Activated CD4-positive, alpha-beta T cell treated with anti-CD3 and anti-CD28 coated beads for 48 hours (primary cell): Measurements from ENCODE around the gene HCN3.
A peak's percentile ranks its signal among the peaks of the same experiment; 100 is the strongest.
"Not testable (repeated sequence)": the region's sequence is repeated elsewhere in the genome, so short reads cannot be mapped to it uniquely, and the experiment has no call there.

ENCODE experiments used
- DNase-seq: peaks from one replicate; pipeline ENCODE4 v3.0.0-alpha.2; 2020

HCN3 gene

GRCh38 chr1:155318082-155318481 is 40.8 kb downstream of the HCN3 start:
- DNase-seq = no peak

DNA sequence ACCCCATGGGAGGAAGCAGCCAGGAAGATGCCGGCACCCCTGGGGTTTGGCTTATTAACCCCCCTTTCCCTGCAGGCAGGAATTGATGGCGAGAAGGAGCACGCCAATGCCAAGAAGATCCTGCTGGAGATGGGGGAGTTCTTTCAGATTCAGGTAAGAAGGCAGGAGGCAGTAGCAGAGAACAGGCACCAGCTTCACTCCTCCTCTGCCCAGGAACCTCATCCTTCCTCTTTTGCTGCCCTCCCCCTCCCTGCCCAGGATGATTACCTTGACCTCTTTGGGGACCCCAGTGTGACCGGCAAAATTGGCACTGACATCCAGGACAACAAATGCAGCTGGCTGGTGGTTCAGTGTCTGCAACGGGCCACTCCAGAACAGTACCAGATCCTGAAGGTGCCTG is 42.3 kb downstream of the HCN3 start:
- DNase-seq = no peak

- no peak for DNase-seq
These were observed 43.0 kb downstream of the HCN3 start for GRCh38 chr1:155320252-155320651.

- peak; percentile 85 for DNase-seq
These were observed 43.7 kb downstream of the HCN3 start, which contains the start of gene RUSC1 for GRCh38 chr1:155320661-155321617. Gene RUSC1, plus strand, starts transcription at chr1:155320894. Its CDS starts 880 bp downstream, at chr1:155321774.

DNA sequence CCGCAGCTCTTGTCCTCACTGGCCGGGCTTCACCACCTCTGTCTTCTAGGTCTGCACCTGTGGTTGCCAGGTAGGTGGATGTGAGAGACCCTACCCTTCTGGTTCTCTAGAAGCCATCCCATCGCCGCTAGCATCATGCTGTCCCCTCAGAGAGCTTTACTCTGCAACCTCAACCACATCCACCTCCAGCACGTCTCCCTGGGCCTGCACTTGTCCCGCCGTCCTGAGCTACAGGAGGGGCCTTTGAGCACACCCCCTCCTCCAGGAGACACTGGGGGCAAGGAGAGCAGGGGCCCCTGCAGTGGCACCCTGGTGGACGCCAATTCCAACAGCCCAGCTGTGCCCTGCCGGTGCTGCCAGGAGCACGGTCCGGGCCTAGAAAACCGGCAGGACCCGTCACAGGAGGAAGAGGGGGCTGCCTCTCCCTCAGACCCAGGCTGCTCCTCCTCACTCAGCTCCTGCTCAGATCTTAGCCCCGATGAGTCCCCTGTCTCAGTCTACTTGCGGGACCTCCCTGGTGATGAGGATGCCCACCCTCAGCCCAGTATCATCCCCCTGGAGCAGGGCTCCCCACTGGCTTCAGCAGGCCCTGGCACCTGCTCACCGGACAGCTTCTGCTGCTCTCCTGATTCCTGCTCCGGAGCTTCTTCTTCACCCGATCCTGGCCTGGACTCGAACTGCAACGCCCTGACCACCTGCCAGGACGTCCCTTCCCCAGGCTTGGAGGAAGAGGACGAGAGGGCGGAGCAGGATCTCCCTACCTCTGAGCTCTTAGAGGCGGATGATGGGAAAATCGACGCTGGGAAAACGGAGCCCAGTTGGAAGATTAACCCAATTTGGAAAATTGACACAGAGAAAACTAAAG is 44.6 kb downstream of the HCN3 start:
- no peak for DNase-seq

GRCh38 chr1:155322571-155322952 is 45.3 kb downstream of the HCN3 start:
- DNase-seq = no peak

DNA sequence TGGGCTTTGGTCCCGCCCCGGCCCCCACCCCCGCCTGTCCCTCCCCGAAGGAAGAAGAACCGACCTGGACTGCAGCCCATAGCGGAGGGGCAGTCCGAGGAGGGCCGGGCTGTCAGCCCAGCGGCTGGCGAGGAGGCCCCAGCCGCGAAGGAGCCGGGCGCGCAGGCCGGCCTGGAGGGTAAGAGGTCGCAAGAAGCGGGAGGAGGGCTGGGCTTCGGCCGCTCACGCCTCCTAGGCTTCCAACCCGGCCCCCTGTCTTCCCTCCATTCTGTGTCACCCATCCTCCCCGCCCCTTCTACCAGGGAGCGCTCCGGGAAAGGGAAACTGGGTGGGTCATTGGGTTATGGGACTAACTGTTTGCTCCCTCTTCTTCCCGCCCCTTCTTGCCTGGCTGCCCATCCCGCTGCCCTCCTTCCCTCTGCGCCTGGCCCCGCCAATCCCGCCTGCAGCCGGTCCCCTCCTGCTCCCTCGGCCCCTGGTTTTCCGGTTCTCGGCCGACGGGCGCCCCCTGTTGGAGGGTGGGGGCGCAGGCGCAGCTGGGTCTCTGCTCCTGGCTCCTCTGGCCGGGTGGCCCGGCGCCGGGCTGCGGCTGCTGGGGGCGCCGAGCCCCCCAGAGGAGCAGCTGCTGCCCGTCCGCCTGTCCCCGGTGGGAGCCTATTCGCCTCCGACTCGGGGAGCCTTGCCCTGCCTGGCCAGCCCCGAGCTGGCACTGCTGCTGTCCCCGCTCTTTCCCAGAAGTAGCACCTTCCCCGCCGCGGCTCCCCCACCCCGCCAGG is 45.9 kb downstream of the HCN3 start:
- DNase-seq = peak; percentile 91

- peak; percentile 88 for DNase-seq
These were observed 46.4 kb downstream of the HCN3 start for GRCh38 chr1:155323729-155324036.

DNA sequence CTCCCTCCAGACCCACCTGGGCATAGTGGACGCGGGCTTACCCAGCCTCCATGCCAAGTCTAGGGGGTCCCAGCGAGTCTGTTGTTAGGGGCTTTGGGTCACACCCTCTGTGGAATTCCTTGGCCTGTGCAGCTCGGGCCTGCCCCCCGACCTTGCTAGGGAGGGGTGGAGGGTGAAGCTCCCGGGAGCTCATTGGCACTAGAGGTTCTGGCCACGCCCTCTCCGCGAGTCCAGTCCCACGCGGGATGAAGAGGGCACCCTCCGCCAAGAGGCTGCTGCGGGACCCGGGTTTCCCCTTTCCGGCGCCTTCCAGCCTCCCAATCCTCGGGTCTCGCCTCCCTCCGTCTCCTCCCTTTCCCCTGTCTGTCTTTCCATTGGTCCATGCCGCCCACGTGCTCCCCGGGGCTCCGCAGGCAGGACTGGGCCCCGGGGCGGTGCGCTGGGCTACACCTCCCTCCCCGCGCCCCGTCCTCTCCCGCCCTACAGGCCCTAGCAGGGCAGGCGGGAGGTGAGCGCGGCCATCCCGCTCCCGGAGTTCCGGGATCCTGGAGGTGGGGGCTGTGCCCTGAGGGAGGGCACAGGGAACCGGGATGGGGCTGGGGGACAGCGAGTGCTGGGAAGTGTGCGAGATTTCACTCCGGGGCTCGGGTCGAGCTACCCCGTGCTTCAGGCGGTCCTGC is 46.9 kb downstream of the HCN3 start:
- DNase-seq = peak; percentile 97

DNA sequence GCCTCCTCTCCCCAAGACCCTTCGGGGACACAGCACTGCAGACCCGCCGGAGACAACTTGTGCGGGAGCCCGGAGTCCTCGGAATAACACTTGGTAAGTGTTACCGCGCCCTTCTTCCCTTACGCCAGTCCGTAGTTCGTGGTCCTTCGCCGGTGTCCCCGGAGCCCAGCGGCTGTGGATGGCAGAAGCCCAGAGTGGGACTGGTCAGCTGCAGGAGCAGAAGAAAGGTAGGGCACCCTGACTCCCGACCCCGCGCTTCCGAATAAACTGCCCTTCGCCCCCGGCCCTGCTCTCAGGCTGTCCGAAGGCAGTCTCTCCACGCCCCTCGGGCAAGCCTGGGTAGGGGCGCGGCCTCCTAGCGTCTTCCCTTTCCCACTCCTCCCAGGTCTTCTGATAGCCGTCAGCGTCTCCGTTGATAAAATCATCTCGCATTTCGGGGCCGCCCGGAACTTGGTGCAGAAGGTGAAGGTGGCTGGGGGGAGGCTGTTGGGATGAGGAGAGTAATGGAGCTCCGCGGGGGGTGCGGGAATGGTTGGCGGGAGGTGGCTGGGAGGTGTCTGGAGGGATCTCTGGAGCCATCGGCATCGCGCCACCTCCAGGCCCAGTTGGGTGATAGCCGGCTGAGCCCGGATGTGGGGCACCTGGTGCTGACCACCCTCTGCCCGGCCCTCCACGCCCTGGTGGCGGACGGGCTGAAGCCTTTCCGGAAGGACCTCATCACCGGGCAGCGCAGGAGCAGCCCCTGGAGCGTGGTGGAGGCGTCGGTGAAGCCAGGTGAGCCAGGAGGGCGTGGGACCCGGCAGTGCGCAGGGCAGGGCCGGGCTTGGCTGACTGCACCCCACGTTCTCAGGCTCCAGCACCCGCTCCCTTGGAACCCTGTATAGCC is 47.7 kb downstream of the HCN3 start:
- DNase-seq = no peak

DNA sequence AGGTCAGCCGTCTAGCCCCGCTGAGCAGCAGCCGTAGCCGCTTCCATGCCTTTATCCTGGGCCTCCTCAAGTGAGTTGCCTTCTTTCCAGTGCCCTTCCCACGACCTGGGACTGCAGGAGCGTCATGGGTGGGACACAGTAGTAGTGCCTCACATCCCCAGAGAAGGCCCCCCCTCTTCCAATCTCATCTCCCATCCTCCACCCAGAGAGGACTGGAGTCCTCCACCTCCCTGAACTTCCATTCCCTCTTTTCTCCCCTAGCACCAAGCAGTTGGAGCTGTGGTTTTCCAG is 48.3 kb downstream of the HCN3 start:
- DNase-seq = no peak

GRCh38 chr1:155326020-155326526 is 48.8 kb downstream of the HCN3 start:
- no peak for DNase-seq

DNA sequence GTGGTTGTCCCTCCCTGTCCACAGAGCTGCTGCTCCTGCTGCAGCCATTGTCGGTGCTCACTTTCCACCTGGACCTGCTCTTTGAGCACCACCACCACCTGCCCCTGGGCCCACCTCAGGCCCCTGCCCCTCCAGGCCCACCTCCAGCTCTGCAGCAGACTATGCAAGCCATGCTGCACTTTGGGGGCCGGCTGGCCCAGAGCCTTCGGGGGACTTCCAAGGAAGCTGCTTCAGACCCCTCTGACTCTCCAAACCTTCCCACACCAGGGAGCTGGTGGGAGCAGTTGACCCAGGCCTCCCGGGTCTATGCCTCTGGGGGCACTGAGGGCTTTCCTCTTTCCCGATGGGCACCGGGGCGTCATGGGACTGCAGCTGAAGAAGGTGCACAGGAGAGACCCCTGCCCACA is 49.4 kb downstream of the HCN3 start:
- no peak for DNase-seq

DNA sequence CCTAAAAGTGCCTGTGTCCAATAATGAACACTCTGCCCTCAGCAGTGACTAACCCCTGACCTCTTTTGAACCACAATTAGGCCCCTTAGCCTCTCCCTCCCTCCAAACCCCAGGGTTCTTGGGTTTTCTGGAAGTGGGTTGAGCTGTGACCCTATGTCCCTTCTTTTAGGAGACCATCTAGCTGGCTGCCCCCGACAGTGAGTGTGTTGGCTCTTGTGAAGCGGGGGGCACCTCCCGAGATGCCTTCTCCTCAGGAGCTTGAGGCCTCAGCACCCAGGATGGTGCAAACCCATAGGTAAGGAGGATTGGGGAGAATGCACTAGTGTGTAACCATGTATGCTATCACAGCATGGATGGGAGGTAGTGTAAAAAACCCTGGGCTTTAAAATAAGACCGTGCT is 50.7 kb downstream of the HCN3 start:
- DNase-seq = no peak

- not testable (repeated sequence) for DNase-seq
These were observed 51.6 kb downstream of the HCN3 start for GRCh38 chr1:155328856-155329255.

DNA sequence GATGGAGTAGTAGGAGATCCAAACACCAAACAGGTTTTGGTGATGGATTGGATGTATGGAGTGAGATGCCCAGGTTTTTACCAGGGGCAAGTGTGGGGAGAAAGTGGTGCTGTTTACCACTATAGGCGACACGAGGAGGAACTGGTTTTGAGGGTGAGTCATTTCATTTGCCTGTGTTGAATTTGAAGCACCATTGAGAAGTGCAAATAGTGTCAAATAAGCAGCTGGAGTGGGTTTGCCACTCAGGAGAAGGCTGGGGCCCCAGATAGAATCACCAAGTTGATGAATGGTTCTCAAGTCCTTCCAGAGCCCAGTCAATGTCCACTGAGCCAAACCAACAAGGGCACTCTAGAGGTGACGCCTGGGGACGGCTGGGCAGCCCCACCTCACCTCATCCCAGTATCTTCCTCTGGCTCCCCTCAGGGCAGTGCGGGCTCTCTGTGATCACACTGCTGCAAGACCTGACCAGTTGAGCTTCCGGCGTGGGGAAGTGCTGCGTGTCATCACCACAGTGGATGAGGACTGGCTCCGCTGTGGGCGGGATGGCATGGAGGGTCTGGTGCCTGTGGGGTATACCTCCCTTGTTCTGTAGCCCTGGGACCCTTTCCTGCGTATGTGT is 52.8 kb downstream of the HCN3 start:
- no peak for DNase-seq

GRCh38 chr1:155334962-155335361 is 57.7 kb downstream of the HCN3 start:
- DNase-seq = no peak
